ENCODE results near the gene FHOD3. TPM values are rescaled to one million over a fixed set of nuclear protein-coding genes. Genes with fewer than 3 reads are reported as not detected.

Gene FHOD3
- total and polyA plus RNA-seq, 10 donors: 1.2 to 2.7 (median 1.9) TPM

DNA sequence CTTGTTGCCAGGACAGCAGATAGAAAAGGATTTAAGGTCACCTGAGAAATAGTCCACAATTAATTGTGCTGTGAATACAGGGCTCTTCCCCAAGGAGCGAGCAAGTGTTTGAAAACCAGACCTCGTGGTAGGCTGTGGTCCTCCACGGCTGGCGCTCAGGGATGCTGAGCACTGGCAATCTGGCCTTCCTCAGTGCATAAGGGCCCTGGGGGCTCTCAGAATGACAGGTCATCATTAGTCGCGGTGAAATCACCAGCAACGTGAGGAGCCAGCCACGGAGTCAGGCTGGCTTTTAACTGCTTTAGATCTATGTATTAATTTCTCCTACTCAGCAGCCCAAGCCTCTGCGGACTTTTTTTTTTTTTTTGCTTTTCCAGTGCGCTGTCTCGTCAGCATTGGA, 148.5 kb downstream of the FHOD3 start:
- DNase-seq: no peak
- Histone ChIP-seq H3K27ac (no peak overlapping the region), H3K36me3 (no peaks in the 10 kb centered on the region), H3K4me3 (no peak overlapping the region), H3K27me3 (replicated peaks in 1 of 7) (peaks cover 0 to 6% (median 0%) of the 10 kb centered on the region in 7 donors), H3K9me3 (no peaks in the 10 kb centered on the region), H3K4me1 (no peaks in the 10 kb centered on the region)
- TF ChIP-seq POLR2AphosphoS5 (IDR thresholded peaks at IDR 0.05) (no peak), POLR2A (IDR thresholded peaks at IDR 0.05) (no peak)
- TF ChIP-seq, protein P1, sequence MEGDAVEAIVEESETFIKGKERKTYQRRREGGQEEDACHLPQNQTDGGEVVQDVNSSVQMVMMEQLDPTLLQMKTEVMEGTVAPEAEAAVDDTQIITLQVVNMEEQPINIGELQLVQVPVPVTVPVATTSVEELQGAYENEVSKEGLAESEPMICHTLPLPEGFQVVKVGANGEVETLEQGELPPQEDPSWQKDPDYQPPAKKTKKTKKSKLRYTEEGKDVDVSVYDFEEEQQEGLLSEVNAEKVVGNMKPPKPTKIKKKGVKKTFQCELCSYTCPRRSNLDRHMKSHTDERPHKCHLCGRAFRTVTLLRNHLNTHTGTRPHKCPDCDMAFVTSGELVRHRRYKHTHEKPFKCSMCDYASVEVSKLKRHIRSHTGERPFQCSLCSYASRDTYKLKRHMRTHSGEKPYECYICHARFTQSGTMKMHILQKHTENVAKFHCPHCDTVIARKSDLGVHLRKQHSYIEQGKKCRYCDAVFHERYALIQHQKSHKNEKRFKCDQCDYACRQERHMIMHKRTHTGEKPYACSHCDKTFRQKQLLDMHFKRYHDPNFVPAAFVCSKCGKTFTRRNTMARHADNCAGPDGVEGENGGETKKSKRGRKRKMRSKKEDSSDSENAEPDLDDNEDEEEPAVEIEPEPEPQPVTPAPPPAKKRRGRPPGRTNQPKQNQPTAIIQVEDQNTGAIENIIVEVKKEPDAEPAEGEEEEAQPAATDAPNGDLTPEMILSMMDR (IDR thresholded peaks at IDR 0.05 in 8 of 11, conservative IDR thresholded peaks at IDR 0.05 in 3 of 11): no peak
- 73 to 82% (median 78%) methylated on average over 11 of the region's 11 CpGs for WGBS, 5 donors
- intact Hi-C loops (cut with DNase I; ENCODE audit: low total_unique reads): no loop called here

DNA sequence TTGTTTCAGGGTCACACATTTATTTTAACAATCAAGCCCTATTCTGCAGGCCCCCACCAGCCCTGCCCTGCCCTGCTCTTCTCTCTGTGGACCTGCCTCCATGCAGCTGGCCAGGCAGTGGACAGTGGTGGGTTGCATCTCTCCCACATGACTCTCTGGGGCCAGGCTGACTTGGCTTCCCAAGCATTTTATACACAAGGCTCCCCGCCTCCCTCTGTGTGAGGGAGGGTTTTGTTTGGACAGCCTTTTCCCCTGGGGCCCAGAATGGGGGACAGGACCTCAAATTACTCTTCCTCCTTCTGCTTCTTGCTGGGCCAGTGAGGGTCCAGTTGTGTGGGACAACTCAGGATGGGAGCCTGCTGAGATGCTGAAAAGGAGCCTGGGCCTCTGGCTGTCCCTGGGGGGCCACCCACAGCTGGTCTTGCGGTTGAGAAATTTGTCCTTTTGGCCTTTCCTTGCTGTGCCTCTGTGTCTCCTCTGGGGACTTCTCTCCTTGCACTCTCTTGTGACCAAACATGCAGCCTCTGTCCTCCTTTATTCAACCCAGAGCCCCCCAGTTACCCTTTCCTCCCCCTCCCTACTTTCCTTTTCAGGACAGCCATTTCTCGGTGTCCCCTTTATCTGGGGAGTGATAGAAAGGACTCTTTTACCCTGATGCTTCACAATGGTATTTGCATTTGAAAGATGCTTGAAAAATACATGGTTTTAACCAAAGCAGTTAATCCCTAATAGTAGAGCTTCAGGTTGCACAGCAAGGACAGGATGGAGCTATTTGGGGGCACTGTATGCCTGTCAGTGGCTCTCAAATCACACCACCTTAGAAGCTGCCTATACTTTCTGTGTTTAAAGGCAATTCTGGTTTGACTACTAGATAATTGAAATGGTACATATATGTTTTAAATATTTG, 151.1 kb downstream of the FHOD3 start:
- Histone ChIP-seq H3K4me1 (no peaks in the 10 kb centered on the region), H3K36me3 (no peaks in the 10 kb centered on the region), H3K27me3 (replicated peaks in 1 of 7) (peaks cover 0 to 4% (median 0%) of the 10 kb centered on the region in 7 donors), H3K27ac (no peak overlapping the region), H3K9me3 (no peaks in the 10 kb centered on the region), H3K4me3 (no peak overlapping the region)
- TF ChIP-seq, protein P1 (IDR thresholded peaks at IDR 0.05 in 8 of 11, conservative IDR thresholded peaks at IDR 0.05 in 3 of 11): no peak
- TF ChIP-seq POLR2A (IDR thresholded peaks at IDR 0.05): no peak
- no peak for TF ChIP-seq POLR2AphosphoS5 (IDR thresholded peaks at IDR 0.05)
- WGBS, 5 donors: 77 to 93% (median 82%) methylated on average over 3 of the region's 3 CpGs
- no peak for DNase-seq
- intact Hi-C loops (cut with DNase I; ENCODE audit: low total_unique reads): no loop called here

DNA sequence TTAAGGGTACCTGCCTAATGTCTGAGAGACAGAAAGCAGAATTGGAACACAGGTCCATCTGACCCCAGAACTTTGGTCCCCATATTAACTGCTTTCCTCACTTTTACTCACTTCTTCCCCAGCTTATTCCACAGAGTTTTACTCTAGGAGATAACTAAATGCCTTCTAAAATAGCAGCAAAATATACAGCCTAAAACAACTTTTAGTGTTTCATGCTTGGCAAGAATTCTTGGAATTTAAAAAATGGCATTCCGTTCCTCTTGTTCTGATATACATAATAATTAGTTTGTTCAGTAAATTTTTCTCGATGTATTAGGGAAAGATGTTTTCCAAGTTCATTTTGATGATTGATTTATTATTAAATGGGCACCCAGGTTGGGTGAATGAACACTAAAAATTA, 151.9 kb downstream of the FHOD3 start:
- intact Hi-C loops (cut with DNase I; ENCODE audit: low total_unique reads): no loop called here
- no peaks in the 10 kb centered on the region for H3K36me3 ChIP-seq
- H3K27me3 ChIP-seq (replicated peaks in 1 of 7): peaks cover 0 to 6% (median 0%) of the 10 kb centered on the region in 7 donors
- H3K4me1 ChIP-seq: no peaks in the 10 kb centered on the region
- TF ChIP-seq POLR2A (IDR thresholded peaks at IDR 0.05): no peak
- TF ChIP-seq POLR2AphosphoS5 (IDR thresholded peaks at IDR 0.05): no peak
- TF ChIP-seq, protein P1 (IDR thresholded peaks at IDR 0.05 in 8 of 11, conservative IDR thresholded peaks at IDR 0.05 in 3 of 11): no peak
- no peak overlapping the region for H3K27ac ChIP-seq
- H3K9me3 ChIP-seq: no peaks in the 10 kb centered on the region
- DNase-seq: no peak
- no peak overlapping the region for H3K4me3 ChIP-seq
- WGBS, 5 donors: 67 to 81% (median 79%) methylated on average over 2 of the region's 2 CpGs

DNA sequence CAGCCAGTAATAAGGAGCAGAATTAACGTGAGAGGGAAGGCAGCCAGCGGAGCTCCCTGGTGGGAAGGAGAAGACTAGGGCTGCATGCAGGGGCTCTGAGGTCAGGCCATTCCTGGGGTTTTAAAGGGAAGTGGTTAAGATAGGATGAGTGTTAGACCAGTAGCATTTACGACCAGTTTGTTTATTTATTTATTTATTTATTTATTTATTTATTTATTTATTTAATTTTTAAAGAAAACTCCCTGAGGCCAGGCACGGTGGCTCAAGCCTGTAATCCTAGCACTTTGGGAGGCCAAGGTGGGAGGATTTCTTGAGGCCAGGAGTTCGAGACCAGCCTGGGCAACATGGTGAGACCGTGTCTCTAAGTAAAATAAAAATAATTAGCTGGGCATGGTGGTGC, 152.8 kb downstream of the FHOD3 start:
- H3K4me3 ChIP-seq: no peak overlapping the region
- H3K36me3 ChIP-seq: no peaks in the 10 kb centered on the region
- no peak for TF ChIP-seq POLR2A (IDR thresholded peaks at IDR 0.05)
- TF ChIP-seq, protein P1 (IDR thresholded peaks at IDR 0.05 in 8 of 11, conservative IDR thresholded peaks at IDR 0.05 in 3 of 11): no peak
- TF ChIP-seq POLR2AphosphoS5 (IDR thresholded peaks at IDR 0.05): no peak
- DNase-seq: no peak
- WGBS, 5 donors: 75 to 83% (median 78%) methylated on average over 6 of the region's 6 CpGs
- H3K27ac ChIP-seq: no peak overlapping the region
- no peaks in the 10 kb centered on the region for H3K4me1 ChIP-seq
- intact Hi-C loops (cut with DNase I; ENCODE audit: low total_unique reads): loop anchor here (10.0 kb wide), 1 partner anchor 335 kb away; no protein-coding TSS in a partner anchor
- H3K27me3 ChIP-seq (replicated peaks in 1 of 7): peaks cover 0 to 6% (median 0%) of the 10 kb centered on the region in 7 donors
- H3K9me3 ChIP-seq: no peaks in the 10 kb centered on the region

All from spleen (tissue), 11 donors.